GOT3 (cell line): Measurements from ENCODE around the gene NCK1.
A peak's percentile ranks its signal among the peaks of the same experiment; 100 is the strongest.

Experiments used
- DNase-seq: peaks from one replicate; lab custom pipeline; 2025; ENCODE audit warnings: mixed read lengths; lab: John Stamatoyannopoulos, UW

Gene NCK1

DNA sequence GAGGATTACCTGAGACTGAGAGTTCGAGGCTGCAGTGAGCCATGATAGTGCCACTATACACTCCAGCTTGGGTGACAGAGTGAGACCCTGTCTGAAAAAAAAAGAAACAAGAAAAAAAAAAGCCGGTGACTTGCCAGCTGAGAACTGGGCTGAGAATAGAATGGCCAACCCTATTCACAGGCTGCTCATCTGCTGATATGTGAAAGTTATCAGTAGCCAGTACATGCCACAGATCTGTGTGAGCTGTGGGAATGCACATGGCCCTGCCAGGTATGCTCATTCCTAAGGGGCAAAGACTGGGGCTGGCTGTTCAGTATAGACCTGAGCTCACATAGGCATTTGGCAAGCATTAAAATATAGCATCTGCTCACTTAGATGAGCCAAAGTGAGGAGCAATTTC, 126.6 kb downstream of the NCK1 start:
- DNase-seq = no peak

DNA sequence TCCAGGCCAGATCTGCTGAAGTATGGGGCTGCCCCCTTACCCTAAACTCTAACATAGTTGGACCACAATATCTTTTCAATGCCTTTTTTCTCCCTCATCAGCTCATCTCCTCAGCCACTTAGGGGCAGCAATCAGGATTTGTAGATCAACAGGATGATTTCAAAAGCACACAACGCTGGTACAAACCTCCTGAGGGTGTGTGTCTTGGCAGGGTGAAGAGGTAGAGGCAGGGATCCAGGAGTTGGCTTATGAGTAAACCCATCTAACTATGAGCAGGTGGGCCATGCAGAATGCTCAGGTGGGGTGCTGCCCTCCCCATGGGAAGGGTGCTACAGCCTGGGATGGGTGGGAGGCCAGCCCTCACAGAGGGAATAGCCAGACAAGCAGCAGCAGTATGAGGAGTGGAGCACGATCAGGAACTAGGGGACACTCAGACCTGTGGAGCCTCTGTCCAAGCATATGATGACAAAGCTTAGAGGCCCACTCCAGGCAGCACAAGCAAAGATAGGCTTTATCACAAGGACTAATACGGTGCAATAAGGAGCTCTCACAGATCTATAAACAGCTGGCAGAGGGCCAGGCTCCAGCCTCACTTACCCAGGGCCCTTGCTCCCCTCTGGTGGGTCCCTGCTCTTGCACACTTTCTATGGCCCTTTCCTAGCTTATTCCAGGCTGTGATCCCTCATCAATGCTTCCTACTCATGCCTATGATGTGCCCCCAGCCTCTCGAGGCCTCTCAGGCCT, 127.9 kb downstream of the NCK1 start:
- no peak for DNase-seq

DNA sequence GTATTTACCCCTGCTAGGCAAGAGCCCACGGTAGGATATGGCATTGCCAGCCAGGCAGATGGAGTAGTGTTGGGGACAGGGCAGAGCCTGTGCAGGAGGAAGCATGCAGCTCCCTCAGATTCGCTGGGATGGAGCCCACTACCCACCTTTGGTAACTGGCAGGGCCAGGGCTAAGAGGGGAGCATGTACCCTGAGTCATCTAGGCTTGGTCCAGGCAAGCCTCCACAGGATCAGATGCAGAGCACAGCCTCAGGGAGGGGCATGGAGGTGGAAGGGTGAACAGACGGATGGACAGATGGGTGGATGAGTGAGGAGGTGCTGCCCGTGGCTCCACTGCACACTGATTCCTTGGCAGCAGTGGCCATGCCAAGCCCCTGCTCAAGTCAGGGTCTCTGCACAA, 128.8 kb downstream of the NCK1 start:
- no peak for DNase-seq

DNA sequence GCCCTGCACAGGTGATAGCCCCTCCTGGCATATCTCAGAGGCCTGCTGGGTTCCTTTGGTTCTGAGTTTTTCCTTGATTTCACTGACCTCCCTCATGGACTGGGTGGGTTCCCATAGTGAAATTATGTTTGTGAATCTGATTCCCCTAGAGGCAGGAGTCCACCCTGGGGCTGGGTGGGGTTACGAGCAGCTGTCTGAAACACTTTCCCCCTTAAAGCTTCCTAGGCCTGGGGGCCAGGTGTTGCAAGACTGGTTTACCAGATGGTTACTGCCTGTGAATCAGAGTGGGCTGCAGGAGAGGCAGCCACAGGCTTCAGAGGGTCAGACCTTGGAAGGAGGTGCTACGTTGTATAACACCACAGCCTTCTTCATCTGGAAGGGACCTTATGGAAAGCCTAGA, 130.1 kb downstream of the NCK1 start:
- no peak for DNase-seq

DNA sequence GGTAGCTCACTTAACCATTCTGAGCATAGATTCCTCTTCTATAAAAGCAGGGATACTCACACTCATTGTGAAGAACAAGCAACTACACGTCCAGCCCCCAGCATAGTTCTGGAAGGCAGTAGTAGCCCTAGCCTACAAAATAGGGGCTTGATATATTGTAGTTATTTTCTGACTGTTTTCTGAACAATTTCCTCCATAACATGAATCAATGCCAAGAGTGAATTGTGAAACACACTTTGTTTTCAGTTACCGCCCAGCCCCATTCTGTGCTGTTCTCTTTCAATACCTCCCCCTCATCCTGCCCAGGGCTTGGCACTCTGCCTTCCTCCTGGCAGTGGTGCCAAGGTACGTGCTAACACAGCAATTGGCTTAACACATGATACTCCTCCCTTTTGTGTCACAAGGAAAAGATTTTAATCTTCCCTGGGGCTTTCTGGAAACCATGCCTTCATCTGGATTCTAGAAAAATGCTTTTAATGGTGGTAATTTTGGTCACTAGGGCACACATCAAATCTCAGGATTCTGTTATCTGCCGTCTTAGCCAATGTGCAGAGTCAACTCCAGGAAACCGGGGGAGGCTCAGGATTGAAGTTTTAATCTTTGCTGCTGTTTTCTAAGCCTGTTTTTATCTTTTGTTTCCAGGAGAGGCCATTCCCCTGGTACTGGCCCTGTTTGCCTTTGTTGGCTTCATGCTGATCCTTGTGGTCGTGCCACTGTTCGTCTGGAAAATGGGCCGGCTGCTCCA, 132.9 kb downstream of the NCK1 start:
- DNase-seq = peak; percentile 78

DNA sequence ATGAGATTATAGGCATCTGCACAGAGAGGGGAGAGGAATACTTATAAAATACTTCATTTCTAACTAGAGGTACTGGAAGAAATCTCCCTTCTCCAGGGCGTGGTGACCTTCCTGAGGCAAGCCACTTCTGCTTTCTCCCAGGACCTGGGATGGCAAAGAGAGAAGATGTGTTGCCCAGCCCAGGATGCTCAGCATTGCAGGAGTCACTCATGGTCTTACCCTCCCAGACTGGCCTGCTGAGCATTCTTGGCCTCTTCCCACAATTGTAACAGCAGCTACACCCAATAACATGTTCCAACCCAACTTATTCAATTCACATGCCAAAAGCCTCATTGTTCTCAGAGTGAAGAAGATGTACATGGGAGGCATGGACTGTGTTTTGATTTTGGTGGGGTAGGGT, 133.6 kb downstream of the NCK1 start:
- DNase-seq = no peak
